Peyer's patch (tissue), 4 donors: ENCODE data around the gene CATSPERZ. TPM values are rescaled to one million over a fixed set of nuclear protein-coding genes. Genes with fewer than 3 reads are reported as not detected.
A peak's percentile ranks its signal among the peaks of the same experiment; 100 is the strongest.

Source experiments
- DNase-seq, 3 donors: peaks; one replicate each; pipeline ENCODE4 v3.0.0-alpha.2; 2017 to 2019
- H3K27ac ChIP-seq, 4 donors: fragments of 200-600 bp; sonication (generic); one replicate each; pipeline ENCODE4 v1.5.1; 2016 to 2019
- H3K27me3 ChIP-seq, 2 donors: fragments of 200-600 bp; sonication (generic); one replicate each; pipeline ENCODE4 v1.5.1; 2019
- H3K36me3 ChIP-seq, 3 donors: fragments of 200-600 bp; sonication (generic); one replicate each; pipeline ENCODE4 v1.5.1; 2016 to 2019
- H3K4me1 ChIP-seq, 4 donors: fragments of 200-600 bp; sonication (generic); one replicate each; pipeline ENCODE4 v1.5.1; 2016 to 2019
- H3K4me3 ChIP-seq, 4 donors: fragments of 200-600 bp; sonication (generic); 1 replicate in 3 of 4; 2 replicates in 1 of 4; pipeline ENCODE4 v1.5.1; 2016 to 2019; ENCODE audit warnings: mild to moderate bottlenecking in 1 of 4
- H3K9me3 ChIP-seq, 4 donors: fragments of 200-600 bp; sonication (generic); one replicate each; pipeline ENCODE4 v1.5.1; 2016 to 2019; ENCODE audit warnings: mild to moderate bottlenecking in 1 of 4
- POLR2A ChIP-seq, 2 donors: fragments of 450-650 bp; IDR thresholded peaks; one replicate each; pipeline ENCODE4 v1.5.1; 2017; ENCODE audit warnings: antibody characterized with exemption in 2 of 2, mild to moderate bottlenecking in 2 of 2, moderate library complexity in 2 of 2
- total RNA-seq, 4 donors: library from RNA; depleted of rRNA; stranded (reverse); fragments of >200 nt; gene quantifications; one replicate each; pipeline ENCODE4 v1.1.0, GENCODE V29; 2016
- TF ChIP-seq, protein P1 (sequence below), 6 experiments: fragments of 450-650 bp in 4 of 6; fragments of 200-600 bp in 2 of 6; sonication (generic) in 1 of 6; IDR thresholded peaks; one replicate each; pipeline ENCODE4 v1.5.1; 2017 to 2019; ENCODE audit warnings: antibody characterized with exemption in 6 of 6, mild to moderate bottlenecking in 3 of 6, moderate library complexity in 1 of 6

CATSPERZ gene
- total RNA-seq, 4 donors from 2014 or later, result 9.9 TPM; not detected in 3

DNA sequence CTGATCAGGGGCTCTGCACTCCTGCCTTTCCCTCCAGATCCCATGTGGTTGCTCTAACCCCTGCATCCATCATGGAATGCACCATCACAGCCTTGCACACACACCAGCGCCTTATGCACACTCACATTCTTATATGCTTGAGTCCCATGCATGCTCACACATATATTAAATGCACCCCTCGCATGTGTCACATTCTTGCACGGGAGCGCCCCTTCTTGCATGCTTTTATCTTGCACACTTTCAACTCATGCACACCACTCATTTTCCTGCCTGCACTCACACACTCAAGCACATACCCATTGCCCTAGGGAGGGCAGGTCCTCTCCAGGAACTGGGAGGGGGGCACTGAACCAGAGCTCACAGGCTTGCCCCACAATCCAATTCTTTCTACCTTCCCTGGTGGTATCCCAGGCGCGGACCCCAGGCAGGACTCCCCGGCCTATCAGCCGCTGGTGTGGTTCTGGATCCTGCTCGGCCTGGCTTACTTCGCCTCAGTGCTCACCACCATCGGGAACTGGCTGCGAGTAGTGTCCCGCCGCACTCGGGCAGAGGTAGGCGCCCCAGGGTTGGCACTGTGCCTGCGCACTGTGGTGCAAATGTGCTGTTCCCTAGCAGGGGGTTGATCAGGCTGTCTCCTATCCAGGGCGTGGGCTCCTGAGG lies 2.3 kb upstream of the CATSPERZ start:
- H3K36me3 ChIP-seq, result no peaks in the 10 kb centered on the region
- no peak for TF ChIP-seq POLR2A (IDR thresholded peaks at IDR 0.05)
- TF ChIP-seq, protein P1, sequence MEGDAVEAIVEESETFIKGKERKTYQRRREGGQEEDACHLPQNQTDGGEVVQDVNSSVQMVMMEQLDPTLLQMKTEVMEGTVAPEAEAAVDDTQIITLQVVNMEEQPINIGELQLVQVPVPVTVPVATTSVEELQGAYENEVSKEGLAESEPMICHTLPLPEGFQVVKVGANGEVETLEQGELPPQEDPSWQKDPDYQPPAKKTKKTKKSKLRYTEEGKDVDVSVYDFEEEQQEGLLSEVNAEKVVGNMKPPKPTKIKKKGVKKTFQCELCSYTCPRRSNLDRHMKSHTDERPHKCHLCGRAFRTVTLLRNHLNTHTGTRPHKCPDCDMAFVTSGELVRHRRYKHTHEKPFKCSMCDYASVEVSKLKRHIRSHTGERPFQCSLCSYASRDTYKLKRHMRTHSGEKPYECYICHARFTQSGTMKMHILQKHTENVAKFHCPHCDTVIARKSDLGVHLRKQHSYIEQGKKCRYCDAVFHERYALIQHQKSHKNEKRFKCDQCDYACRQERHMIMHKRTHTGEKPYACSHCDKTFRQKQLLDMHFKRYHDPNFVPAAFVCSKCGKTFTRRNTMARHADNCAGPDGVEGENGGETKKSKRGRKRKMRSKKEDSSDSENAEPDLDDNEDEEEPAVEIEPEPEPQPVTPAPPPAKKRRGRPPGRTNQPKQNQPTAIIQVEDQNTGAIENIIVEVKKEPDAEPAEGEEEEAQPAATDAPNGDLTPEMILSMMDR (IDR thresholded peaks at IDR 0.05), result no peak
- H3K27ac ChIP-seq, result no peak overlapping the region
- no peaks in the 10 kb centered on the region for H3K9me3 ChIP-seq
- peak in 1 of 3 donors; percentile 54 for DNase-seq
- H3K4me1 ChIP-seq, result peaks cover 0 to 21% (median 19%) of the 10 kb centered on the region in 4 donors
- no peak overlapping the region for H3K4me3 ChIP-seq
- H3K27me3 ChIP-seq, result peaks cover 0 to 48% of the 10 kb centered on the region in 2 donors

DNA sequence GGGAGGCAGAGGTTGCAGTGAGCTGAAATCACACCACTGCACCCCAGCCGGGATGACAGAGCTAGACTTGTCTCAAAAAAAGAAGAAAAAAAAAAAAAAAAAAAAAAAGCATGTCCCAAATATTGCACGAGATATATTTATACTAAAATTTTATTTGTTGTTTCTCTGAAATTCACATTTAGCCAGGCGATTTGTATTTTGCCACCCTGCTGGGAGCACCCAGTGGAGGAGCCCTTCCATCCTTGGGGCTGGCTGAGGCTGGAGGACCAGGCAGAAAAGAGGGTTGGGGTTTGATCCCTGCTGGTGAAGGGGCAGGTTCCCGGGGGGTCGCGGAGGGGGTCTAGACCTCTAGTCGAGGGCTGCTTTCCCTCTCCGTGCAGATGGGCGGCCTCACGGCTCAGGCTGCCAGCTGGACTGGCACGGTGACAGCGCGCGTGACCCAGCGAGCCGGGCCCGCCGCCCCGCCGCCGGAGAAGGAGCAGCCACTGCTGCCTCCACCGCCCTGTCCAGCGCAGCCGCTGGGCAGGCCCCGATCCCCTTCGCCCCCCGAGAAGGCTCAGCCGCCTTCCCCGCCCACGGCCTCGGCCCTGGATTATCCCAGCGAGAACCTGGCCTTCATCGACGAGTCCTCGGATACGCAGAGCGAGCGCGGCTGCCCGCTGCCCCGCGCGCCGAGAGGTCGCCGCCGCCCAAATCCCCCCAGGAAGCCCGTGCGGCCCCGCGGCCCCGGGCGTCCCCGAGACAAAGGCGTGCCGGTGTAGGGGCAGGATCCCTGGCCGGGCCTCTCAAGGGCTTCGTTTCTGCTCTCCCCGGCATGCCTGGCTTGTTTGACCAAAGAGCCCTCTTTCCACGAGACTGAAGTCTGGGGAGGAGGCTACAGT lies 952 bp upstream of the CATSPERZ start:
- Histone ChIP-seq H3K27ac (peak overlapping the region in 1 of 4 donors; percentile 42), H3K36me3 (no peaks in the 10 kb centered on the region), H3K27me3 (peaks cover 0 to 42% of the 10 kb centered on the region in 2 donors), H3K4me3 (peak overlapping the region; percentile 1 to 45 (median 34)), H3K9me3 (no peaks in the 10 kb centered on the region), H3K4me1 (peaks cover 3 to 29% (median 25%) of the 10 kb centered on the region in 4 donors)
- TF ChIP-seq POLR2A (IDR thresholded peaks at IDR 0.05), result no peak
- TF ChIP-seq, protein P1 (IDR thresholded peaks at IDR 0.05), result no peak
- DNase-seq, result peak in 1 of 3 donors; percentile 71

DNA sequence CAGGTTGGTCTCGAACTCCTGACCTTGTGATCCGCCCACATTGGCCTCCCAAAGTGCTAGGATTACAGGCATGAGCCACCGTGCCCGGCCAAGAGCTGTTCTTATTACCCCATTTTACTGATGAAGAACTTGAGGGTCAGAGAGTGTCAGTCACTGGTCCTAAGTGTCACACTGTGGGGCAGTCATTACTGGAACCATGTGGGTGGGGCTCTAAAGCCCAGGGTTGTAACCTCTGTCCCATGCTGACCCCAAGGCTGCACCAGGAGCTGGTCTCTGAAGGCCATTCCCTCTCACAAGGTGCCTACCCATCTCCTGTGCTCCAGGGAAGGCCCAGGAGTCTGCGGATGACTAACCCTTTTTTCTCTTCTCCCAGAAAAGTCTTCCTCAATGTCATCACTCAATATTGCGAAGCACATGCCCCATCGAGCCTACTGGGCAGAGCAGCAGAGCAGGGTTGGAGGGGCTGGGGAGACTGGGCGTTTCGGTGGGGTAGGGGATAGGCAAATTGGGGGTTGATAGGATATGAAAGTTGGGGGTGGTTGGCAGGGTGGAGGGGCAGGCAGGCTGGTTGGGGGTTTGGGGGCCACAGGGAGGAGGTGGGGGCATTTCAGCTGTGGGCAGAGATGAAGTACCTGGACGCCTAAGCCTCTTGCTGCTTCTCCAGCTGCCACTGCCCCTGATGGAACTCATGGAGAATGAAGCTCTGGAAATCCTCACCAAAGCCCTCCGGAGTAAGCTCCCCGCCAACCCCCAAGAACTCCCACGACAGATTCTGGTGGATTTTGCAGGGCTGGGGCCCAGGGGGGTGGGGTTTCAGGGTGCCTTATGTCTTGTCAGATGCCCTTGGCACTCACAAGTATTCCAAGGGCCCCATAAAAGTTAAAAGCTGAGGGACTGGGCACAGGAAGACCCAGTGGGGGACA lies 3.2 kb downstream of the CATSPERZ start:
- TF ChIP-seq, protein P1 (IDR thresholded peaks at IDR 0.05), result no peak
- Histone ChIP-seq H3K27ac (peak overlapping the region; percentile 89 to 98 (median 96)), H3K4me3 (peak overlapping the region in 1 of 4 donors; percentile 96), H3K4me1 (peaks cover 3 to 46% (median 32%) of the 10 kb centered on the region in 4 donors), H3K27me3 (peaks cover 0 to 16% of the 10 kb centered on the region in 2 donors), H3K36me3 (peaks cover 0 to 12% (median 0%) of the 10 kb centered on the region in 3 donors), H3K9me3 (no peaks in the 10 kb centered on the region)
- DNase-seq, result peak in 1 of 3 donors; percentile 48

DNA sequence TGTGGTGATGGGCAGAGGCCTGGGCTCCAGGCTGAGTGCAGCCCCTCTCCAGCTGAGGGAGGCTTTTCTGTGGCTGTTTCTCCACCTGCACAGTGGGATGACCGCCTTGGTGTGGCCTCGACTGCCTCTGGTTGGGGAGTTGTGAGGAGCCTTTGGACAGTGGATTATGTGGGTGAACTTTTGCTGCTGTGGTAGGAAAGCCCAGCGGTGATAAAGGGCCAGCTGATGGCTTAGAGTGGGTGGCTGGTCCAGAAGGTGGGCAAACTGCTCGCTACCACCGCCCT lies 3.8 kb downstream of the CATSPERZ start:
- DNase-seq, result no peak

More for the DNA sequence above, 3.8 kb downstream of the CATSPERZ start:
- Histone ChIP-seq H3K4me3 (peak overlapping the region in 3 of 4 donors; percentile 65 to 96 (median 89)), H3K4me1 (peaks cover 3 to 46% (median 32%) of the 10 kb centered on the region in 4 donors), H3K9me3 (no peaks in the 10 kb centered on the region), H3K27ac (peak overlapping the region; percentile 89 to 98 (median 96)), H3K27me3 (peaks cover 0 to 14% of the 10 kb centered on the region in 2 donors), H3K36me3 (peaks cover 0 to 13% (median 0%) of the 10 kb centered on the region in 3 donors)
- TF ChIP-seq, protein P1 (IDR thresholded peaks at IDR 0.05), result no peak
- TF ChIP-seq POLR2A (IDR thresholded peaks at IDR 0.05), result no peak
